ENCODE measurements around the gene FAM47E.

FAM47E gene

GRCh38 chr4:76316131-76316530 is 64.6 kb downstream of the FAM47E start:
- intact Hi-C loops (cut with DNase I) = no loop called here
- DNase-seq = no peak

GRCh38 chr4:76322236-76322635 is 70.7 kb downstream of the FAM47E start:
- DNase-seq = no peak
- intact Hi-C loops (cut with DNase I) = no loop called here

- DNase-seq = no peak
- intact Hi-C loops (cut with DNase I) = no loop called here
Measured at GRCh38 chr4:76325072-76325471, 73.6 kb downstream of the FAM47E start.

GRCh38 chr4:76326515-76326914 is 75.0 kb downstream of the FAM47E start:
- DNase-seq = no peak
- intact Hi-C loops (cut with DNase I) = no loop called here

All from posterior cingulate gyrus (tissue), 11 donors.